Choroid plexus epithelial cell (primary cell): ENCODE data around the gene PRKN.

Experiments
- DNase-seq: peaks from one replicate; pipeline ENCODE4 v3.0.0-alpha.2; 2010; ENCODE audit warnings: low read depth
- H3K4me3 ChIP-seq: 2 replicates; pipeline ENCODE4 v1.5.1; 2011; ENCODE audit warnings: low read depth, mild to moderate bottlenecking, control low read depth, low read length, moderate library complexity
- TF ChIP-seq, protein P1 (sequence below): conservative IDR thresholded peaks from 2 replicates; pipeline ENCODE4 v1.5.1; 2011; ENCODE audit warnings: low read depth, mild to moderate bottlenecking, control low read depth, inconsistent platforms, low read length, moderate library complexity

Gene PRKN

DNA sequence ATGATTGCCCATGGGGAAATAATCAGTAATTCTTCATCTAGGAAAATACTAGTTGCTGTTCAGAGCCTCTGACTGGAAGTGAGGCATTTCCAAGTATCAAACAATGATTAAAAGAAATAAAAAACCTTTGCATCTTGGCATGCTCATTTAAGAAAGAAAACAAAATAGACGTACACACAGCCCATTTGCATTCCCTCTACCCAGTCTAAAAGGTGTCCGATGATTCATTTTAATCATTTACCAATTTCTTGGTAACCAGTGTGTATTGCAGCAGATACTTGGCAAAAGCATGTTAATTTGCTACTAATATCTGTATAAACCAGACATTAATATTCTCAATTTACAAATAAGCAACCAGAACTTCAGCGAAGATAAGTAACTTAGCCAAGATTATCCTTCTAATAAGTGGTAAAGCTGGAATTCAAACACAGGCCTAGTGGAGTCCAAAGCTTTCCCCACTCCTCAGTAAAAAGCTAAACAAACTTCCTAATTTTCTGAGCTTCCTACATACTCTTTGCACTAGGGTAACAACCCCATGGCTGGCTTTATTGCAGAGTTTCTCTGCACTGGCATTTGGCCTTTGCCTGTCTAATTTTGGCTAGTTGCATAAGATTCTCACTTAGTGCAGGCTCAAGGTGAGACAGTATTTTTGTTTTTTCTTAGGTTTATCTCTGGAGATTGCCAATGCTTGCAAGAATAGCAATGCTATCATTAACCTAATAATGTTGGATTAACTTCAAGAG is 338.1 kb downstream of the PRKN start:
- TF ChIP-seq, protein P1, sequence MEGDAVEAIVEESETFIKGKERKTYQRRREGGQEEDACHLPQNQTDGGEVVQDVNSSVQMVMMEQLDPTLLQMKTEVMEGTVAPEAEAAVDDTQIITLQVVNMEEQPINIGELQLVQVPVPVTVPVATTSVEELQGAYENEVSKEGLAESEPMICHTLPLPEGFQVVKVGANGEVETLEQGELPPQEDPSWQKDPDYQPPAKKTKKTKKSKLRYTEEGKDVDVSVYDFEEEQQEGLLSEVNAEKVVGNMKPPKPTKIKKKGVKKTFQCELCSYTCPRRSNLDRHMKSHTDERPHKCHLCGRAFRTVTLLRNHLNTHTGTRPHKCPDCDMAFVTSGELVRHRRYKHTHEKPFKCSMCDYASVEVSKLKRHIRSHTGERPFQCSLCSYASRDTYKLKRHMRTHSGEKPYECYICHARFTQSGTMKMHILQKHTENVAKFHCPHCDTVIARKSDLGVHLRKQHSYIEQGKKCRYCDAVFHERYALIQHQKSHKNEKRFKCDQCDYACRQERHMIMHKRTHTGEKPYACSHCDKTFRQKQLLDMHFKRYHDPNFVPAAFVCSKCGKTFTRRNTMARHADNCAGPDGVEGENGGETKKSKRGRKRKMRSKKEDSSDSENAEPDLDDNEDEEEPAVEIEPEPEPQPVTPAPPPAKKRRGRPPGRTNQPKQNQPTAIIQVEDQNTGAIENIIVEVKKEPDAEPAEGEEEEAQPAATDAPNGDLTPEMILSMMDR: no peak
- H3K4me3 ChIP-seq: no peak overlapping the region

DNA sequence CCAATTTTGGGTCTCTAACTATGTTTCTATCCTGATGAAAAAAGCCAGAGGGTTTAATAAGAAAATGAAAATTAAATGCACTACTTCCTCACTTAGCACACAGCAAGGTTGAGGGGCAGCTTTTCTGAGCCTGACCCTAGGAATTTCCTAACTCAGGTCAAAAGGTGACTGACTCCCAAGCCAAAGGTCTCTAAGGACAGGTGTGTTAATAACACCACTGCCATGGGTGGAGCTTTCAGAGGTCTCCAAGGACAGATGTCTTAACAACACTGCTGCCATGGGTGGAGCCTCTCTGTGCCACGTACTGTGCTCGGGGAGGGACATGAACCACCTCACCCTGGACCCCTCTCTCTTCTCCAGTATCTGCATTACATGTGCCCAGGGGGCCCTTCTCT is 339.2 kb downstream of the PRKN start:
- TF ChIP-seq, protein P1: no peak
- no peak for DNase-seq
- H3K4me3 ChIP-seq: no peak overlapping the region

More for the DNA sequence above, 338.1 kb downstream of the PRKN start:
- no peak for DNase-seq

DNA sequence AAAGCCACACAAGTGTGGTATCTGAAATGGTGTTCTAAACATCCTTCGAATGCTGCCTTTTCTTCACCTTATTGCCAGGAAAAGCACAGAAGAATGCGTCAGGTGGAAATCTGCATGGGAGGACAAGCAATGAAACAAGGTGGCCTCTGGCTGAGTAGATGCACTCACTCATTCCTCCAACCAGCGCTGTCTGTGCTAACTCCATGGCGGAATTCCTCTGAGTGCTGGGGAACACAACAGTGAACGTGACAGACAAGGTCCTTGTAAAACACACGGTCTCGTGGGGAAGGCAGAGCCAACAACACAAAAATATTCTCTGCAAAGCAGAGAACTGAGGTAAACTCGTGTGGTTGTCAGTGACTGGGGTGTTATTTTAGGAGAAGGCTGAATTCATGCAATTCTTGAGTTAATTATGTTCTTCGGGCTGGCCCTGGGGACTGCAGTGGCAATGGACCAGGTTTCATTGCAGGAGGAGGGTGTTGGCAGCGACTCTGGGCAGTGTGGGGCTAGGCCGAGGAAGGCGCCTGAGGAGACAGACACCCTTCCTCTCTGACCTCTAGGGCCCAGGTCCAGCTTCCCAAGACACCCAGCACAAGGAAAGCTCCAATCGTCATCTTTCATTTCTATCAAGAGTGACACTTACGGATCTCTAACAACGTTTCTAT is 339.7 kb downstream of the PRKN start:
- no peak overlapping the region for H3K4me3 ChIP-seq
- DNase-seq: no peak
- TF ChIP-seq, protein P1: no peak

DNA sequence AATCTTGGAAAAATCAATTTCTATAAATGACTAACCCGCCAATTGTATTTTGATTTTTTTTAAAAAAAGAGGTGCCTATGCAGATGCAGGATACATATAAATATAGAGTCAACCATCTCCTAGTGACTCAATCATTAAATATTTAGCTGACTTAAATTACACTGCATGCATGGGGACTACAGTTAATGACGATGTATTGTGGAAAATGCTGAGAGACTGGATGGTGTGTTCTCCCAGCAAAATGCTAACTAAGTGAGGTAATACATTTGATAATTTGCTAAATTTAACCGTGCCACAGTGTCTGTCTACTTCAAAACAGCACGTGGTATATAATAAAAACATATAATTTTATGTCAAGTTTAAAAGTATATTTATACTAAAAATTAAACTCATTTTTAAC is 341.6 kb downstream of the PRKN start:
- peak; percentile 25 for DNase-seq
- no peak overlapping the region for H3K4me3 ChIP-seq
- TF ChIP-seq, protein P1: no peak

DNA sequence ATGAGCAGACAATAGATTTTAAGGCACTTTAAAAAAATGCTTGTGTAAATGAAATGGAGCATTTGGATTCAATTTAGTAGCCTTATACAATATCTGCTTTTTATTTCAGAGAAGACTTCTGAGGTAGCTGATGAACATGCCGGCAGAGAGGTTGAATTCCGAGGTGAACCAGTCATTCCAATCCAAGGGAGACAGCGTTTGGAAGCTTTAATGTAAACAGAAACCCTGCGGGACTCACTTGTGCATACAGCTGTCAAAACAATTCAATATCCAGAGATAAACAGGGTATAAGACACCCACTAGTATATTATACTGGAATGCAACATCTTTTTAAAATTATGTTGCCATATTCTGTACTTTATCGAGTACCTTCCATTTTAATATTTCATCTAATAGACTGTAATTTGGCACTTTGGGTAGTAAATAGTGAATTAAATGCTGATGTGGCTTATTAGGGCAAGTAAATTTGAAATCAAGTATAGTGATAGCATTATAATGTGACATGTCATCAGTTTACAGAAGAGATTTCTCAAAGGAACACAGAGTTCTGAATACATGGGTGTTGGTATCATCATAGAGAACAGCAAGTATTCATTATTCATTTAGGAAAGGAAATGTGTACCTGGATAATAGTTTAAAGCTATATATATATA is 347.7 kb downstream of the PRKN start:
- TF ChIP-seq, protein P1: no peak
- peak; percentile 70 for DNase-seq
- no peak overlapping the region for H3K4me3 ChIP-seq

DNA sequence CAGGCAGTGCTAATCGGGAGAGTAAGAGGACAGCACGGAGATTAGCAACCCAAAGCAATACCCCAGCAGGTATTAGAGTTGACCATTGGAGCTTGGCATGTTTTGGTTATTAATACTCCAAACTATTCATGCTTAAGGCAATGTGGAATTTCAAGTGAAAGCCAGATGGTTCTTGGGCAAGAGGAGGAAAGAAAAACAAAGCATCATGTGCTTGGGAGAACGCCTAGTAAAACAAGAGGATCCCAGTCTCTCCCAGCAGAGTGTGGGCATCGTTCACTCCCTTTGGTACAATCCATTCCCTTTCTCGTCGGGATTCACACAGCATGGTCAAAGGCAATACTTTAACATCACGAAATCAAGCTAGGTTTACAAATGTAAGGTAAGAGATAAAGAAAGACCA is 349.8 kb downstream of the PRKN start:
- TF ChIP-seq, protein P1: no peak
- no peak overlapping the region for H3K4me3 ChIP-seq
- DNase-seq: peak; percentile 21
